HepG2 (cell line): ENCODE data around the gene GOLPH3. TPM values are rescaled to one million over a fixed set of nuclear protein-coding genes. Genes with fewer than 3 reads are reported as not detected.

Experiments used
- ATAC-seq: fragments of 200-7000 bp; cut with Tn5 transposase; 3 replicates; pipeline ENCODE4 v1.9.1; 2020; ENCODE audit warnings: mild to moderate bottlenecking, moderate library complexity
- BruUV-seq: library from RNA; stranded (reverse); fragments of 400-500 nt; replicated peaks from 2 replicates; lab custom pipeline; 2021; lab: Mats Ljungman, UMichigan
- CTCF ChIA-PET: fragments of 300-600 bp; formaldehyde crosslinking; extraction: SDS; loops from one replicate; lab custom pipeline; 2021; ENCODE audit warnings: low total read pairs, inconsistent platforms, low intra/inter-chr PET ratio; lab: Yijun Ruan, JAX
- POLR2A ChIA-PET: fragments of 350-600 bp; sonication (Branson Sonifier 250); formaldehyde crosslinking; loops from one replicate; lab custom pipeline; 2020; ENCODE audit warnings: antibody characterized with exemption, inconsistent platforms; lab: Yijun Ruan, JAX
- DNase-seq: peaks from one replicate; pipeline ENCODE4 v3.0.0-alpha.2; 2015; ENCODE audit warnings: low spot score
- FAIRE-seq: peaks from 3 replicates; lab custom pipeline; 2011; peaks lifted over from hg19 to GRCh38; lab: Jason Lieb, UNC
- H2AFZ ChIP-seq: one replicate; pipeline ENCODE4 v1.6.1; 2011; ENCODE audit warnings: low read length, inconsistent platforms
- H3K27ac ChIP-seq: fragments of 300-600 bp; 3 replicates; pipeline ENCODE4 v1.8.0; 2011; ENCODE audit warnings: mixed run types, mild to moderate bottlenecking, mixed read lengths, low read length, inconsistent platforms; ENCODE audit not compliant: insufficient read depth; ENCODE audit errors: extremely low read length
- H3K27me3 ChIP-seq, 2 experiments: fragments of 200-600 bp in 1 of 2; 2 replicates in 1 of 2; 3 replicates in 1 of 2; pipeline versions ENCODE4 v1.6.0 to v1.8.0; 2011; ENCODE audit warnings: low read length in 2 of 2, mild to moderate bottlenecking in 2 of 2, moderate library complexity in 2 of 2, inconsistent platforms in 1 of 2; ENCODE audit not compliant: insufficient read depth in 2 of 2, control insufficient read depth in 1 of 2
- H3K36me3 ChIP-seq, 2 experiments: fragments of 200-600 bp in 1 of 2; replicated peaks in 1 of 2; 2 replicates in 1 of 2; 3 replicates in 1 of 2; pipeline versions ENCODE4 v1.5.1 to v1.8.0; 2011; ENCODE audit warnings: low read length in 2 of 2, inconsistent platforms in 1 of 2; ENCODE audit not compliant: insufficient read depth in 2 of 2, control insufficient read depth in 1 of 2
- H3K4me1 ChIP-seq: 2 replicates; pipeline ENCODE4 v1.5.1; 2012; ENCODE audit warnings: low read length, inconsistent platforms; ENCODE audit not compliant: insufficient read depth
- H3K4me2 ChIP-seq: 2 replicates; pipeline ENCODE4 v1.6.0; 2011; ENCODE audit warnings: low read depth, low read length, inconsistent platforms
- H3K4me3 ChIP-seq, 3 experiments: fragments of 200-600 bp in 1 of 3; sonication (generic), shearing (Covaris generic) in 1 of 3; replicated peaks in 1 of 3; 2 replicates each; pipeline ENCODE4 v1.5.1; 2011 to 2016; ENCODE audit warnings: low read length in 3 of 3, inconsistent platforms in 2 of 3, low read depth in 2 of 3, mild to moderate bottlenecking in 2 of 3, control low read depth in 1 of 3, mixed read lengths in 1 of 3; ENCODE audit not compliant: insufficient read depth in 1 of 3
- H3K79me2 ChIP-seq: one replicate; pipeline ENCODE4 v1.6.1; 2011; ENCODE audit warnings: low read length, inconsistent platforms; ENCODE audit not compliant: insufficient read depth
- H3K9ac ChIP-seq: 2 replicates; pipeline ENCODE4 v1.6.0; 2011; ENCODE audit warnings: mild to moderate bottlenecking, low read depth, low read length, inconsistent platforms; ENCODE audit not compliant: insufficient read depth
- H3K9me3 ChIP-seq: 2 replicates; pipeline ENCODE4 v1.5.1; 2012; ENCODE audit warnings: mild to moderate bottlenecking, low read length
- H4K20me1 ChIP-seq: 2 replicates; pipeline ENCODE4 v1.6.0; 2011; ENCODE audit warnings: inconsistent platforms, mild to moderate bottlenecking, low read length, moderate library complexity; ENCODE audit not compliant: insufficient read depth
- ADNP ChIP-seq: sonication (generic); formaldehyde crosslinking; IDR thresholded peaks from 2 replicates; pipeline ENCODE4 v1.4.0; 2020; ENCODE audit warnings: missing genetic modification reagents
- CHD4 ChIP-seq: fragments of 200-600 bp; sonication (generic); IDR thresholded peaks from 2 replicates; pipeline ENCODE4 v1.7.0; 2017; ENCODE audit warnings: mild to moderate bottlenecking, low read length, borderline replicate concordance
- FIP1L1 ChIP-seq: fragments of 200-400 bp; formaldehyde crosslinking; IDR thresholded peaks from 2 replicates; pipeline ENCODE4 v1.6.1; 2018; ENCODE audit warnings: low read depth, mild to moderate bottlenecking, low read length, moderate library complexity, borderline replicate concordance; ENCODE audit not compliant: insufficient read depth
- GATAD1 ChIP-seq: IDR thresholded peaks from 2 replicates; pipeline ENCODE4 v1.6.1; 2016; ENCODE audit warnings: missing genetic modification reagents, missing compliant biosample characterization
- HDAC1 ChIP-seq: sonication (generic); formaldehyde crosslinking; IDR thresholded peaks from 2 replicates; pipeline ENCODE4 v1.5.1; 2020; ENCODE audit warnings: mild to moderate bottlenecking, missing genetic modification reagents
- HOXA9 ChIP-seq: sonication (generic); formaldehyde crosslinking; IDR thresholded peaks from 2 replicates; pipeline ENCODE4 v1.8.1; 2022; ENCODE audit warnings: missing genetic modification reagents, mild to moderate bottlenecking, moderate library complexity, borderline replicate concordance
- IRX3 ChIP-seq: sonication (generic); formaldehyde crosslinking; IDR thresholded peaks from 2 replicates; pipeline ENCODE4 v1.8.1; 2023; ENCODE audit warnings: mild to moderate bottlenecking, low read depth, missing genetic modification reagents, borderline replicate concordance
- NR2F2 ChIP-seq: IDR thresholded peaks from 2 replicates; pipeline ENCODE4 v1.6.1; 2012; ENCODE audit warnings: low read depth, inconsistent platforms, borderline replicate concordance
- TEAD3 ChIP-seq: optimal IDR thresholded peaks from 2 replicates; pipeline ENCODE3; 2016; ENCODE audit warnings: borderline replicate concordance
- TFAP4 ChIP-seq: sonication (generic); IDR thresholded peaks from 2 replicates; pipeline ENCODE4 v1.6.1; 2016; ENCODE audit warnings: low read depth, borderline replicate concordance
- ZFP1 ChIP-seq: IDR thresholded peaks from 2 replicates; pipeline ENCODE4 v1.6.1; 2016
- ZNF629 ChIP-seq: sonication (generic); formaldehyde crosslinking; conservative IDR thresholded peaks from 2 replicates; pipeline ENCODE4 v1.5.0; 2020; ENCODE audit warnings: missing genetic modification reagents
- WGBS: methylation state at CpG from one replicate; pipeline ENCODE4 v1.1.6; 2017; ENCODE audit warnings: low lambda C conversion rate; 5-methylcytosine and 5-hydroxymethylcytosine counted together
- in situ Hi-C: cut with HindIII; loops from 2 replicates; pipeline ENCODE4 v1.10.0; 2017; ENCODE audit warnings: low pct_unique_long_range_greater_than_20kb; ENCODE audit not compliant: extremely low pct_ligation_motif_present
- intact Hi-C: fragments of 100-400 bp; cut with micrococcal nuclease; formaldehyde crosslinking; loops from one replicate; pipeline ENCODE4 v1.10.0; 2022; ENCODE audit not compliant: unreplicated experiment
- polyA plus RNA-seq, 8 experiments: library from polyadenylated mRNA; depleted of rRNA in 3 of 8; stranded (reverse) in 7 of 8; unstranded in 1 of 8; fragments of >200 nt; fragmentation: Illumina TruSeq in 4 of 8; extraction: Trizol in 4 of 8; gene quantifications; 2 replicates each; pipeline versions ENCODE4 v1.2.1 to v1.2.3, GENCODE V29; 2011 to 2016; ENCODE audit warnings: low read depth in 4 of 8, missing spikeins in 1 of 8, mixed read lengths in 1 of 8; ENCODE audit not compliant: insufficient read depth in 1 of 8
- total RNA-seq, 5 experiments: library from RNA; depleted of rRNA; stranded (reverse); fragments of >200 nt; fragmentation: Illumina TruSeq; extraction: Trizol; gene quantifications; 2 replicates each; pipeline ENCODE4 v1.2.3, GENCODE V29; 2016; ENCODE audit warnings: low read depth in 1 of 5

GOLPH3 gene
- total and polyA plus RNA-seq, 2 of the 13 experiments (the other 11 are each of a cell fraction or from before 2014, with no cell fraction given), result 59.5 to 84.5 TPM

DNA sequence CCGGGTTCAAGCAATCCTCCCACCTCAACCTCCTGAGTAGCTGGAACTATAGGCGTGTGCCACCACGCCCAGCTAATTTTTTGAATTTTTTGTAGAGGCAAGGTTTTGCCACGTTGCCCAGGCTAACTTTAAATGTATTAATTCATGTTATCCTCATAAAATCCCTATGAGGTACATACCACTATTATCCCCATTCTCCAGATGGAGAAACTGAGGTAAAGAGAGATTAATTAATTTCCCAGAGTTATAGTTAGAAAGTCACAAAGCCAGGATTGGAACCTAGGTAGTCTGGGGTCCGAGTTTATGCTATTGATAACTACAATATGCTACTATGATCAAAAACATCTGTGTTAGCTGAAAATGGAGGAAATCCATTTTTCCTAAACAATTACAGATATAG, 31.9 kb upstream of the GOLPH3 start:
- no peak for DNase-seq
- in situ Hi-C loops (no loop called here), intact Hi-C loops (no loop called here)
- ChIA-PET POLR2A (no interaction called here), CTCF (no interaction called here)
- H3K36me3 ChIP-seq, result no peaks in the 10 kb centered on the region
- H3K27ac ChIP-seq, result no peak overlapping the region
- no peak overlapping the region for H2AFZ ChIP-seq
- no peak for ATAC-seq
- no peak for TF ChIP-seq GATAD1 (CRISPR knock-in tag)
- no peak for TF ChIP-seq ZFP1 (CRISPR knock-in tag)
- peak; percentile 79; the same call in 1 of the 2 replicates for TF ChIP-seq CHD4
- TF ChIP-seq ZNF629 (CRISPR knock-in tag), result peak; percentile 85
- TF ChIP-seq TFAP4, result no peak
- 0 out of 2 replicates have a peak, but pooled peaks have one; percentile 27 for TF ChIP-seq HDAC1 (CRISPR knock-in tag)
- no peaks in the 10 kb centered on the region for H3K9me3 ChIP-seq
- 82% methylated on average over 5 of the region's 5 CpGs for WGBS
- peaks cover 60% of the 10 kb centered on the region for H3K4me1 ChIP-seq
- FAIRE-seq, result no peak
- BruUV-seq, result no TSS peak
- H3K4me2 ChIP-seq, result 0 out of 2 replicates have a peak overlapping the region, but pooled peaks have one; percentile 23
- no peaks in the 10 kb centered on the region for H3K79me2 ChIP-seq
- H3K9ac ChIP-seq, result no peak overlapping the region
- no peak overlapping the region for H3K4me3 ChIP-seq
- no peaks in the 10 kb centered on the region for H3K27me3 ChIP-seq
- H4K20me1 ChIP-seq, result no peaks in the 10 kb centered on the region

- no peaks in the 10 kb centered on the region for H3K27me3 ChIP-seq
- in situ Hi-C loops (no loop called here), intact Hi-C loops (no loop called here)
- ChIA-PET POLR2A (no interaction called here), CTCF (no interaction called here)
- DNase-seq (no peak), ATAC-seq (no peak), FAIRE-seq (no peak)
- no peaks in the 10 kb centered on the region for H3K36me3 ChIP-seq
- no TSS peak for BruUV-seq
- H3K4me3 ChIP-seq, result no peak overlapping the region
- H3K9ac ChIP-seq, result no peak overlapping the region
- no peak overlapping the region for H3K27ac ChIP-seq
- no peaks in the 10 kb centered on the region for H3K9me3 ChIP-seq
- 91% methylated on average over 2 of the region's 2 CpGs for WGBS
- H4K20me1 ChIP-seq, result no peaks in the 10 kb centered on the region
- H3K4me1 ChIP-seq, result peaks cover 48% of the 10 kb centered on the region
- no peak overlapping the region for H3K4me2 ChIP-seq
- H3K79me2 ChIP-seq, result no peaks in the 10 kb centered on the region
- H2AFZ ChIP-seq, result no peak overlapping the region
- TF ChIP-seq NR2F2 (no peak), IRX3 (CRISPR knock-in tag) (no peak), ADNP (no peak), TEAD3 (CRISPR knock-in tag) (no peak), HOXA9 (no peak), FIP1L1 (no peak)
- TF ChIP-seq, all 625 proteins: peak for 0
These were observed 28.3 kb upstream of the GOLPH3 start for GRCh38 chr5:32202394-32202793.
